ENCODE data around the gene ABAT. TPM values are rescaled to one million over a fixed set of nuclear protein-coding genes. Genes with fewer than 3 reads are reported as not detected.
"Not testable (repeated sequence)": the region's sequence is repeated elsewhere in the genome, so short reads cannot be mapped to it uniquely, and the experiment has no call there.

Gene ABAT
- total RNA-seq, 4 donors from 2014 or later = 5.5 to 8.4 (median 6.5) TPM

- no peak for ATAC-seq (ENCODE audit: low FRiP score)
- DNase-seq (ENCODE audit: low spot score) = no peak
- no peak for TF ChIP-seq CTCF (IDR thresholded peaks at IDR 0.05)
Observed at GRCh38 chr16:8741636-8742035, 67.2 kb downstream of the ABAT start.

GRCh38 chr16:8742068-8742467, 67.7 kb downstream of the ABAT start:
- ATAC-seq (ENCODE audit: low FRiP score) (no peak), DNase-seq (ENCODE audit: low spot score) (no peak)
- TF ChIP-seq CTCF (IDR thresholded peaks at IDR 0.05) = no peak

- ATAC-seq (ENCODE audit: low FRiP score); DNase-seq (ENCODE audit: low spot score): not testable (repeated sequence)
Observed at GRCh38 chr16:8748944-8749343, 74.5 kb downstream of the ABAT start.

GRCh38 chr16:8751481-8752311, 77.3 kb downstream of the ABAT start:
- ATAC-seq (ENCODE audit: low FRiP score) = peak; percentile 85
- TF ChIP-seq CTCF (IDR thresholded peaks at IDR 0.05) = no peak
- no peak for DNase-seq (ENCODE audit: low spot score)

- no peak for ATAC-seq (ENCODE audit: low FRiP score)
- DNase-seq (ENCODE audit: low spot score) = no peak
- TF ChIP-seq CTCF (IDR thresholded peaks at IDR 0.05) = no peak
Observed at GRCh38 chr16:8752706-8753105, 78.3 kb downstream of the ABAT start.

GRCh38 chr16:8753416-8754054, 79.1 kb downstream of the ABAT start:
- no peak for TF ChIP-seq CTCF (IDR thresholded peaks at IDR 0.05)

GRCh38 chr16:8756755-8757154, 82.3 kb downstream of the ABAT start:
- no peak for TF ChIP-seq CTCF (IDR thresholded peaks at IDR 0.05)
- DNase-seq (ENCODE audit: low spot score) (no peak), ATAC-seq (ENCODE audit: low FRiP score) (no peak)

More at GRCh38 chr16:8753416-8754054, 79.1 kb downstream of the ABAT start:
- DNase-seq (ENCODE audit: low spot score) (no peak), ATAC-seq (ENCODE audit: low FRiP score) (peak; percentile 81)

All from omental fat pad (tissue), 4 donors.